Body of pancreas (tissue), 4 donors: ENCODE measurements around the gene INCENP.
A peak's percentile ranks its signal among the peaks of the same experiment; 100 is the strongest.

Experiments
- POLR2A ChIP-seq, 3 donors: fragments of 450-650 bp; IDR thresholded peaks; one replicate each; pipeline ENCODE4 v1.6.1; 2016; ENCODE audit warnings: antibody characterized with exemption in 3 of 3, mild to moderate bottlenecking in 2 of 3
- TF ChIP-seq, protein P1 (sequence below), 7 experiments: fragments of 450-650 bp in 4 of 7; fragments of 200-600 bp in 3 of 7; sonication (generic) in 3 of 7; IDR thresholded peaks; one replicate each; pipeline ENCODE4 v1.5.1; 2016 to 2019; ENCODE audit warnings: antibody characterized with exemption in 7 of 7

DNA sequence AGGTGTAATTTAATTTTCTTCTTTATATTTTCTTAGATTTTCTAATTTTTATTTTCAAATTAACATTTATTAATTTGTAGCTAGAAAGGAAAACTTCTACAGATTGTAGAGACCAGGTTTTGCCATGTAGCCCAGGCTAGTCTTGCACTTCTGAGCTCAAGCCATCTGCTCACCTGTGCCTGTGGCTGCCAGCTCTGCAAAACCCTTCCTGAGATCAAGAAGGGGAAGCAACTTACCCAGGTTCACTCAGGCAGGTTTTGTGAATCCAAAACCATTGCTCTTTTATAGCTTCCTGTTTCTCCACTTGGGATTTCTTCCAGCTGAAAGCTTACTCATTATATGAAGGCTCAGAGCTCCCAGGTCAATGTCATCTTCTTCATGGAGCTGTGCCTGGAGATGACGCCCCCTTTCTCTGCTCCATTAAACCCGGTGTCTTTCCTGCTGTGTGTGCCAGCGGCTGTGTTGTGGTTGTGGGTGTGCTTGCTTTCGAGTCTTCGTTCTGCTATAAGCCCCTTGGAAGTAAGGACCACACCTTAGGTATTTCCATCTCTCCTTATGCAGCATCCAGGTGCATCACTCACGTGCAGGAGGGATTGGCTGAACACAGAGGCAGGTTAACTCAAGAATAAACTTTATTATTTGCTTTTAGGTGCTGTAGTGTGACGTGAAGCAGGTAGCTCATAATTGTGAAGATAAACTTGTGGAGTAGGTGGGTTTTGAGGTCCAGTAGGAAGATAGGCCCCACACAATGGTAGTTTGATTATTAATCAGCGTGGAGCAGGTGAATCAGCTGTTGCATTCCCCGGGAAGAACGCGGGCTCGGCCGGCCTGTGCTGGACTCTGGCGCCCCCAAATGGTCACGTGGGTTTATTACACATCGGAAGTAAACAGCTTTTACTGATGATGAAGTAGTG lies 42.2 kb upstream of the INCENP start:
- TF ChIP-seq, protein P1, sequence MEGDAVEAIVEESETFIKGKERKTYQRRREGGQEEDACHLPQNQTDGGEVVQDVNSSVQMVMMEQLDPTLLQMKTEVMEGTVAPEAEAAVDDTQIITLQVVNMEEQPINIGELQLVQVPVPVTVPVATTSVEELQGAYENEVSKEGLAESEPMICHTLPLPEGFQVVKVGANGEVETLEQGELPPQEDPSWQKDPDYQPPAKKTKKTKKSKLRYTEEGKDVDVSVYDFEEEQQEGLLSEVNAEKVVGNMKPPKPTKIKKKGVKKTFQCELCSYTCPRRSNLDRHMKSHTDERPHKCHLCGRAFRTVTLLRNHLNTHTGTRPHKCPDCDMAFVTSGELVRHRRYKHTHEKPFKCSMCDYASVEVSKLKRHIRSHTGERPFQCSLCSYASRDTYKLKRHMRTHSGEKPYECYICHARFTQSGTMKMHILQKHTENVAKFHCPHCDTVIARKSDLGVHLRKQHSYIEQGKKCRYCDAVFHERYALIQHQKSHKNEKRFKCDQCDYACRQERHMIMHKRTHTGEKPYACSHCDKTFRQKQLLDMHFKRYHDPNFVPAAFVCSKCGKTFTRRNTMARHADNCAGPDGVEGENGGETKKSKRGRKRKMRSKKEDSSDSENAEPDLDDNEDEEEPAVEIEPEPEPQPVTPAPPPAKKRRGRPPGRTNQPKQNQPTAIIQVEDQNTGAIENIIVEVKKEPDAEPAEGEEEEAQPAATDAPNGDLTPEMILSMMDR (IDR thresholded peaks at IDR 0.05), result peak; percentile 81 to 96 (median 91)
- TF ChIP-seq POLR2A (IDR thresholded peaks at IDR 0.05), result no peak
